Endothelial cell of umbilical vein (primary cell): ENCODE results near the gene ZBTB7B.

Experiments used
- CTCF ChIP-seq, 2 donors: IDR thresholded peaks; 1 replicate in 1 of 2; 2 replicates in 1 of 2; pipeline ENCODE4 v1.5.1; 2011; ENCODE audit warnings: low read length in 2 of 2, mild to moderate bottlenecking in 2 of 2, moderate library complexity in 2 of 2, control low read depth in 1 of 2, inconsistent platforms in 1 of 2, low read depth in 1 of 2; ENCODE audit not compliant: insufficient read depth in 1 of 2; ENCODE audit errors: extremely low read depth in 1 of 2
- EZH2 ChIP-seq: IDR thresholded peaks from 2 replicates; pipeline ENCODE4 v1.6.1; 2012; ENCODE audit warnings: borderline replicate concordance, low read depth, mild to moderate bottlenecking, moderate library complexity, low read length, inconsistent platforms; ENCODE audit not compliant: severe bottlenecking
- MAX ChIP-seq: IDR thresholded peaks from 2 replicates; pipeline ENCODE4 v1.6.1; 2011; ENCODE audit not compliant: insufficient read depth, insufficient read length
- MYC ChIP-seq: IDR thresholded peaks from one replicate; pipeline ENCODE4 v1.6.1; 2011; ENCODE audit warnings: mild to moderate bottlenecking, low read depth, low read length
- POLR2AphosphoS5 ChIP-seq: IDR thresholded peaks from 2 replicates; pipeline ENCODE4 v1.6.1; 2012; ENCODE audit warnings: low read depth, mild to moderate bottlenecking, control low read depth, low read length, moderate library complexity; ENCODE audit not compliant: insufficient read depth

GRCh38 chr1:154959426-154959780, 43.2 kb upstream of the ZBTB7B start:
- TF ChIP-seq CTCF (IDR thresholded peaks at IDR 0.05; ENCODE audit: extremely low read depth in 1 of 2, insufficient read depth in 1 of 2, low read depth in 1 of 2, low read length in 2 of 2): no peak
- TF ChIP-seq MAX: no peak
- no peak for TF ChIP-seq EZH2
- TF ChIP-seq POLR2AphosphoS5: no peak
- no peak for TF ChIP-seq MYC
